Dermis blood vessel endothelial cell (primary cell): ENCODE measurements around the gene ZDHHC11. TPM values are rescaled to one million over a fixed set of nuclear protein-coding genes. Genes with fewer than 3 reads are reported as not detected.
A peak's percentile ranks its signal among the peaks of the same experiment; 100 is the strongest.
"Not testable (repeated sequence)": the region's sequence is repeated elsewhere in the genome, so short reads cannot be mapped to it uniquely, and the experiment has no call there.

Source experiments
- DNase-seq: peaks from one replicate; pipeline ENCODE4 v3.0.0; 2010
- total RNA-seq: library from RNA; depleted of rRNA; stranded (reverse); fragments of >200 nt; gene quantifications from 2 replicates; pipeline ENCODE4 v1.2.3, GENCODE V29; 2014

The ZDHHC11 gene
- total RNA-seq, 1 donor from 2014 or later, result 1.7 TPM

GRCh38 chr5:878677-879076, 27.9 kb upstream of the ZDHHC11 start:
- DNase-seq, result not testable (repeated sequence)

GRCh38 chr5:878125-878524, 27.3 kb upstream of the ZDHHC11 start:
- DNase-seq, result no peak

- no peak for DNase-seq
Observed at GRCh38 chr5:876398-877365, 25.9 kb upstream of the ZDHHC11 start.

- DNase-seq, result no peak
Observed at GRCh38 chr5:875931-876330, 25.1 kb upstream of the ZDHHC11 start.

- peak; percentile 20 for DNase-seq
Observed at GRCh38 chr5:873328-873727, 22.5 kb upstream of the ZDHHC11 start.

- peak; percentile 33 for DNase-seq
Observed at GRCh38 chr5:872301-872700, 21.5 kb upstream of the ZDHHC11 start.

- no peak for DNase-seq
Observed at GRCh38 chr5:871596-872298, 21.0 kb upstream of the ZDHHC11 start.

GRCh38 chr5:870956-871355, 20.2 kb upstream of the ZDHHC11 start:
- no peak for DNase-seq

GRCh38 chr5:868428-869135, 17.8 kb upstream of the ZDHHC11 start:
- DNase-seq, result no peak

GRCh38 chr5:867300-867870, 16.6 kb upstream of the ZDHHC11 start:
- no peak for DNase-seq

- DNase-seq, result no peak
Observed at GRCh38 chr5:865771-866170, 15.0 kb upstream of the ZDHHC11 start.

GRCh38 chr5:865168-865521, 14.4 kb upstream of the ZDHHC11 start:
- DNase-seq, result no peak

GRCh38 chr5:864492-865167, 13.8 kb upstream of the ZDHHC11 start:
- DNase-seq, result no peak

- no peak for DNase-seq
Observed at GRCh38 chr5:863244-863805, 12.5 kb upstream of the ZDHHC11 start.

GRCh38 chr5:862367-863243, 11.8 kb upstream of the ZDHHC11 start:
- DNase-seq, result no peak

GRCh38 chr5:861442-862366, 10.9 kb upstream of the ZDHHC11 start:
- no peak for DNase-seq

- no peak for DNase-seq
Observed at GRCh38 chr5:860506-861150, 9.8 kb upstream of the ZDHHC11 start.

- no peak for DNase-seq
Observed at GRCh38 chr5:859798-860296, 9.1 kb upstream of the ZDHHC11 start.

- DNase-seq, result no peak
Observed at GRCh38 chr5:859391-859790, 8.6 kb upstream of the ZDHHC11 start.
